A549 (cell line): ENCODE measurements around the gene OSBPL8. TPM values are rescaled to one million over a fixed set of nuclear protein-coding genes. Genes with fewer than 3 reads are reported as not detected.

Source experiments
- ATAC-seq, 2 experiments: fragments of 200-7000 bp in 1 of 2; fragments of >200 bp in 1 of 2; cut with Nextera tagmentation in 1 of 2; cut with Tn5 transposase in 1 of 2; 3 replicates each; pipeline versions ENCODE4 v1.8.0 to v1.9.1; 2018 to 2020; ENCODE audit warnings: mild to moderate bottlenecking in 1 of 2, moderate library complexity in 1 of 2
- CTCF ChIA-PET: fragments of 300-600 bp; sonication (Branson Sonifier 250); formaldehyde crosslinking; extraction: SDS; loops from one replicate; lab custom pipeline; 2021; ENCODE audit warnings: antibody characterized with exemption, inconsistent platforms; lab: Yijun Ruan, JAX
- POLR2A ChIA-PET: fragments of 350-600 bp; formaldehyde crosslinking; extraction: SDS; loops from one replicate; lab custom pipeline; 2021; ENCODE audit warnings: antibody characterized with exemption, inconsistent platforms; lab: Yijun Ruan, JAX
- DNase-seq, 2 experiments: peaks; one replicate each; pipeline versions ENCODE4 v3.0.0 to v3.0.0-alpha.2; 2011 to 2016; ENCODE audit warnings: low read depth in 1 of 2, low spot score in 1 of 2
- FAIRE-seq: peaks from 2 replicates; lab custom pipeline; 2011; peaks lifted over from hg19 to GRCh38; lab: Jason Lieb, UNC
- H3K27ac ChIP-seq, 2 experiments: fragments of >200 bp; sonication (Bioruptor Twin); formaldehyde crosslinking; 3 replicates each; pipeline ENCODE4 v1.5.1; 2016 to 2017
- H3K4me1 ChIP-seq: fragments of >200 bp; sonication (Bioruptor Twin); formaldehyde crosslinking; 3 replicates; pipeline ENCODE4 v1.6.1; 2016
- H3K4me2 ChIP-seq: fragments of >200 bp; sonication (Bioruptor Twin); formaldehyde crosslinking; 3 replicates; pipeline ENCODE4 v1.6.1; 2016
- H3K4me3 ChIP-seq: fragments of >200 bp; sonication (Bioruptor Twin); formaldehyde crosslinking; 3 replicates; pipeline ENCODE4 v1.5.1; 2016
- H3K9me3 ChIP-seq: fragments of >200 bp; sonication (Bioruptor Twin); formaldehyde crosslinking; 3 replicates; pipeline ENCODE4 v1.6.1; 2016
- CEBPB ChIP-seq, 2 experiments: fragments of >200 bp in 1 of 2; sonication (Bioruptor Twin) in 1 of 2; formaldehyde crosslinking in 1 of 2; IDR thresholded peaks; 2 replicates each; pipeline ENCODE4 v1.6.1; 2012 to 2016
- CHD2 ChIP-seq: fragments of 150-350 bp; IDR thresholded peaks from 2 replicates; pipeline ENCODE4 v1.6.1; 2014; ENCODE audit warnings: low read length; ENCODE audit not compliant: partially characterized antibody
- EHF ChIP-seq: fragments of 250-450 bp; sonication (Bioruptor Pico); IDR thresholded peaks from 2 replicates; pipeline ENCODE4 v1.5.0; 2020; ENCODE audit warnings: mild to moderate bottlenecking
- EHMT2 ChIP-seq: fragments of 200-600 bp; sonication (generic); IDR thresholded peaks from 2 replicates; pipeline ENCODE4 v1.6.1; 2016; ENCODE audit warnings: antibody characterized with exemption, low read depth, mild to moderate bottlenecking, moderate library complexity
- EP300 ChIP-seq, 2 experiments: fragments of >200 bp; sonication (Bioruptor Twin); formaldehyde crosslinking; IDR thresholded peaks; 2 replicates in 1 of 2; 3 replicates in 1 of 2; pipeline ENCODE4 v1.6.1; 2016 to 2017
- HES2 ChIP-seq: fragments of >200 bp; sonication (Bioruptor Twin); formaldehyde crosslinking; IDR thresholded peaks from 2 replicates; pipeline ENCODE4 v1.6.1; 2016
- HEYL ChIP-seq: fragments of 250-450 bp; sonication (Bioruptor Pico); IDR thresholded peaks from 2 replicates; pipeline ENCODE4 v1.8.0; 2021; ENCODE audit warnings: mild to moderate bottlenecking, moderate library complexity
- MAFK ChIP-seq: fragments of 450-650 bp; IDR thresholded peaks from 2 replicates; pipeline ENCODE4 v1.6.1; 2014; ENCODE audit not compliant: partially characterized antibody
- NR3C1 ChIP-seq: fragments of >200 bp; sonication (Bioruptor Twin); formaldehyde crosslinking; IDR thresholded peaks from 3 replicates; pipeline ENCODE4 v1.6.1; 2017
- PBX3 ChIP-seq: IDR thresholded peaks from 2 replicates; pipeline ENCODE4 v1.6.1; 2012
- REST ChIP-seq: fragments of 200-600 bp; sonication (generic); IDR thresholded peaks from 2 replicates; pipeline ENCODE4 v1.6.1; 2016; ENCODE audit warnings: antibody characterized with exemption, mild to moderate bottlenecking, moderate library complexity
- RNF2 ChIP-seq: fragments of 200-600 bp; sonication (generic); IDR thresholded peaks from 2 replicates; pipeline ENCODE4 v1.6.1; 2016; ENCODE audit warnings: low read depth, mild to moderate bottlenecking, antibody characterized with exemption, moderate library complexity, borderline replicate concordance
- TFCP2L1 ChIP-seq: fragments of 250-450 bp; sonication (Bioruptor Pico); IDR thresholded peaks from 2 replicates; pipeline ENCODE4 v1.5.0; 2021; ENCODE audit warnings: mild to moderate bottlenecking
- USF2 ChIP-seq: fragments of 450-650 bp; IDR thresholded peaks from 2 replicates; pipeline ENCODE4 v1.6.1; 2014; ENCODE audit warnings: antibody characterized with exemption
- ZFP36 ChIP-seq: fragments of 450-650 bp; IDR thresholded peaks from 2 replicates; pipeline ENCODE4 v1.6.1; 2014; ENCODE audit warnings: borderline replicate concordance; ENCODE audit not compliant: partially characterized antibody
- ZNF302 ChIP-seq: fragments of 250-450 bp; sonication (Bioruptor Pico); IDR thresholded peaks from 2 replicates; pipeline ENCODE4 v1.9.0; 2021; ENCODE audit warnings: inconsistent platforms, mild to moderate bottlenecking, moderate library complexity
- WGBS: methylation state at CpG from one replicate; pipeline ENCODE4 v1.1.6; 2017; ENCODE audit errors: missing lambda C conversion rate; 5-methylcytosine and 5-hydroxymethylcytosine counted together
- polyA plus RNA-seq, 4 experiments: library from polyadenylated mRNA; depleted of rRNA in 3 of 4; stranded (reverse); fragments of >200 nt; fragmentation: RNase III in 1 of 4; extraction: RNeasy Plus Mini Kit Qiagen cat#74134 plus additional on column Dnase treatment in 1 of 4; gene quantifications; 2 replicates in 3 of 4; 3 replicates in 1 of 4; pipeline ENCODE4 v1.2.3, GENCODE V29; 2011 to 2017

The OSBPL8 gene
- polyA plus RNA-seq, 2 of the 4 experiments (the other 2 are of a cell fraction), result 15.4 to 43.2 TPM

- 0 out of 3 replicates have a peak, but pooled peaks cover 4% of the 10 kb centered on the region for H3K9me3 ChIP-seq
- DNase-seq, result no peak
- POLR2A ChIA-PET, result no interaction called here
- no peak overlapping the region for H3K27ac ChIP-seq
- TF ChIP-seq USF2, result no peak
- no peak for TF ChIP-seq TFCP2L1 (CRISPR knock-in tag)
- H3K4me3 ChIP-seq, result no peak overlapping the region
- CTCF ChIA-PET, result interaction anchor here (1.4 kb wide), 1 partner anchor 66 kb away, joined by 4 read pairs; no protein-coding TSS in a partner anchor
- H3K4me2 ChIP-seq, result no peak overlapping the region
- FAIRE-seq, result no peak
- no peaks in the 10 kb centered on the region for H3K4me1 ChIP-seq
- ATAC-seq, result no peak
Observed at GRCh38 chr12:76520348-76520747, 39.2 kb downstream of the OSBPL8 start.

- CTCF ChIA-PET, result interaction anchor here (1.4 kb wide), 1 partner anchor 67 kb away, joined by 4 read pairs; no protein-coding TSS in a partner anchor
- Histone ChIP-seq H3K4me2 (no peak overlapping the region), H3K9me3 (0 out of 3 replicates have a peak, but pooled peaks cover 4% of the 10 kb centered on the region)
- no peak for ATAC-seq
- TF ChIP-seq NR3C1 (no peak), EP300 (IDR thresholded peaks at IDR 0.05) (no peak), CHD2 (no peak), ZNF302 (no peak), REST (no peak), RNF2 (no peak), HES2 (no peak), EHMT2 (no peak), EHF (CRISPR knock-in tag) (no peak), MAFK (no peak)
- TF ChIP-seq, all 56 proteins: peak for 0
- FAIRE-seq (no peak), DNase-seq (no peak)
- H3K4me1 ChIP-seq, result no peaks in the 10 kb centered on the region
- 86% methylated on average over 5 of the region's 5 CpGs for WGBS
- H3K27ac ChIP-seq, result no peak overlapping the region
- POLR2A ChIA-PET, result no interaction called here
- no peak overlapping the region for H3K4me3 ChIP-seq
Observed at GRCh38 chr12:76519538-76519937, 40.0 kb downstream of the OSBPL8 start.

- no peak for FAIRE-seq
- WGBS, result 76% methylated on average over 2 of the region's 2 CpGs
- no peaks in the 10 kb centered on the region for H3K4me1 ChIP-seq
- no peak for DNase-seq
- ATAC-seq, result no peak
- 0 out of 3 replicates have a peak, but pooled peaks cover 4% of the 10 kb centered on the region for H3K9me3 ChIP-seq
- TF ChIP-seq ZFP36, result no peak
- no peak for TF ChIP-seq HEYL (CRISPR knock-in tag)
- TF ChIP-seq PBX3, result no peak
- no peak for TF ChIP-seq CEBPB (IDR thresholded peaks at IDR 0.05)
- POLR2A ChIA-PET, result no interaction called here
- no peak overlapping the region for H3K27ac ChIP-seq
- H3K4me2 ChIP-seq, result no peak overlapping the region
- H3K4me3 ChIP-seq, result no peak overlapping the region
- CTCF ChIA-PET, result interaction anchor here (1.4 kb wide), 1 partner anchor 68 kb away, joined by 4 read pairs; no protein-coding TSS in a partner anchor
Observed at GRCh38 chr12:76518699-76519098, 40.9 kb downstream of the OSBPL8 start.
